Nephron (organoid): ENCODE results near the gene FOXK1.

ENCODE experiments used
- H3K27ac Mint-ChIP-seq, 3 experiments: 2 replicates each; pipeline ENCODE4 v1.8.0; 2020; ENCODE audit warnings: mixed read lengths in 3 of 3, mild to moderate bottlenecking in 2 of 3, moderate library complexity in 1 of 3
- H3K27me3 Mint-ChIP-seq: 2 replicates; pipeline ENCODE4 v1.8.0; 2021; ENCODE audit warnings: low read depth, mild to moderate bottlenecking, moderate library complexity, mixed read lengths
- H3K36me3 Mint-ChIP-seq: 2 replicates; pipeline ENCODE4 v1.8.0; 2020; ENCODE audit warnings: low read depth, mixed read lengths
- H3K4me1 Mint-ChIP-seq: 2 replicates; pipeline ENCODE4 v1.8.0; 2020; ENCODE audit warnings: mixed read lengths
- H3K4me3 Mint-ChIP-seq, 3 experiments: 2 replicates each; pipeline ENCODE4 v1.8.0; 2020; ENCODE audit warnings: mild to moderate bottlenecking in 3 of 3, mixed read lengths in 3 of 3, moderate library complexity in 2 of 3
- H3K9me3 Mint-ChIP-seq: 2 replicates; pipeline ENCODE4 v1.8.0; 2020; ENCODE audit warnings: mixed read lengths
- CTCF ChIP-seq, 3 experiments: fragments of 200-600 bp; sonication (generic); IDR thresholded peaks; one replicate each; pipeline ENCODE4 v1.5.0; 2021; ENCODE audit warnings: antibody characterized with exemption in 3 of 3; ENCODE audit not compliant: unreplicated experiment in 3 of 3

The FOXK1 gene

GRCh38 chr7:4706384-4707216 lies 24.5 kb downstream of the FOXK1 start:
- no peaks in the 10 kb centered on the region for H3K27me3 Mint-ChIP-seq

GRCh38 chr7:4707217-4707741 lies 25.2 kb downstream of the FOXK1 start:
- Mint-ChIP-seq H3K4me1 (peaks cover 52% of the 10 kb centered on the region), H3K27ac (peak overlapping the region; percentile 60 to 83 (median 80)), H3K36me3 (peaks cover 17% of the 10 kb centered on the region), H3K9me3 (no peaks in the 10 kb centered on the region), H3K4me3 (peak overlapping the region; percentile 9 to 47 (median 15)), H3K27me3 (no peaks in the 10 kb centered on the region)
- no peak for TF ChIP-seq CTCF (IDR thresholded peaks at IDR 0.05; ENCODE audit: unreplicated experiment in 3 of 3)

More at GRCh38 chr7:4706384-4707216, 24.5 kb downstream of the FOXK1 start:
- no peak for TF ChIP-seq CTCF (IDR thresholded peaks at IDR 0.05; ENCODE audit: unreplicated experiment in 3 of 3)
- Mint-ChIP-seq H3K4me3 (peak overlapping the region; percentile 9 to 47 (median 15)), H3K9me3 (no peaks in the 10 kb centered on the region), H3K27ac (peak overlapping the region; percentile 60 to 83 (median 80)), H3K36me3 (peaks cover 10% of the 10 kb centered on the region), H3K4me1 (peaks cover 48% of the 10 kb centered on the region)

GRCh38 chr7:4707980-4708411 lies 25.9 kb downstream of the FOXK1 start:
- no peak overlapping the region for H3K4me3 Mint-ChIP-seq
- no peaks in the 10 kb centered on the region for H3K9me3 Mint-ChIP-seq
- peaks cover 53% of the 10 kb centered on the region for H3K4me1 Mint-ChIP-seq
- H3K27me3 Mint-ChIP-seq: no peaks in the 10 kb centered on the region
- H3K36me3 Mint-ChIP-seq: peaks cover 22% of the 10 kb centered on the region
- TF ChIP-seq CTCF (IDR thresholded peaks at IDR 0.05; ENCODE audit: unreplicated experiment in 3 of 3): no peak
- H3K27ac Mint-ChIP-seq: peak overlapping the region; percentile 60 to 83 (median 70)

GRCh38 chr7:4709187-4709586 lies 27.1 kb downstream of the FOXK1 start:
- Mint-ChIP-seq H3K9me3 (no peaks in the 10 kb centered on the region), H3K4me1 (peaks cover 44% of the 10 kb centered on the region), H3K4me3 (no peak overlapping the region), H3K36me3 (peaks cover 24% of the 10 kb centered on the region), H3K27me3 (no peaks in the 10 kb centered on the region), H3K27ac (peak overlapping the region in 1 of 3 experiments; percentile 80)
- no peak for TF ChIP-seq CTCF (IDR thresholded peaks at IDR 0.05; ENCODE audit: unreplicated experiment in 3 of 3)

GRCh38 chr7:4711093-4711492 lies 29.0 kb downstream of the FOXK1 start:
- Mint-ChIP-seq H3K4me1 (peaks cover 54% of the 10 kb centered on the region), H3K36me3 (peaks cover 41% of the 10 kb centered on the region), H3K4me3 (no peak overlapping the region), H3K27me3 (no peaks in the 10 kb centered on the region), H3K9me3 (no peaks in the 10 kb centered on the region), H3K27ac (peak overlapping the region in 1 of 3 experiments; percentile 57)
- TF ChIP-seq CTCF (IDR thresholded peaks at IDR 0.05; ENCODE audit: unreplicated experiment in 3 of 3): no peak
